Sigmoid colon (tissue), 4 donors: Measurements from ENCODE around the gene CYP3A7.

ENCODE experiments used
- CTCF ChIP-seq, 4 experiments: fragments of 450-650 bp in 3 of 4; fragments of 200-600 bp in 1 of 4; IDR thresholded peaks; one replicate each; pipeline ENCODE4 v1.5.1; 2016 to 2019; ENCODE audit warnings: antibody characterized with exemption in 4 of 4, mild to moderate bottlenecking in 3 of 4, moderate library complexity in 2 of 4
- EP300 ChIP-seq, 4 donors: sonication (generic); formaldehyde crosslinking; IDR thresholded peaks; one replicate each; pipeline ENCODE4 v1.6.1; 2017; ENCODE audit warnings: antibody characterized with exemption in 4 of 4
- POLR2AphosphoS5 ChIP-seq, 4 donors: sonication (generic); formaldehyde crosslinking; IDR thresholded peaks; one replicate each; pipeline ENCODE4 v1.6.1; 2017; ENCODE audit warnings: antibody characterized with exemption in 4 of 4

- no peak for TF ChIP-seq CTCF (IDR thresholded peaks at IDR 0.05)
- no peak for TF ChIP-seq POLR2AphosphoS5 (IDR thresholded peaks at IDR 0.05)
- TF ChIP-seq EP300 (IDR thresholded peaks at IDR 0.05) = no peak
Observed at GRCh38 chr7:99685129-99685758, 49.8 kb downstream of the CYP3A7 start.
